Keratinocyte (primary cell): ENCODE measurements around the gene ADAM30.

Experiments used
- EZH2 ChIP-seq: IDR thresholded peaks from one replicate; pipeline ENCODE4 v1.6.1; 2012; ENCODE audit warnings: inconsistent platforms, mild to moderate bottlenecking, low read length, moderate library complexity
- TF ChIP-seq, protein P1 (sequence below), 3 experiments: IDR thresholded peaks in 1 of 3; conservative IDR thresholded peaks in 1 of 3; optimal IDR thresholded peaks in 1 of 3; 2 replicates in 2 of 3; 3 replicates in 1 of 3; pipeline versions ENCODE3 to v1.5.1; 2011; ENCODE audit warnings: low read length in 3 of 3, mild to moderate bottlenecking in 3 of 3, moderate library complexity in 2 of 3, control low read depth in 1 of 3, inconsistent platforms in 1 of 3; ENCODE audit not compliant: insufficient read depth in 2 of 3; ENCODE audit errors: extremely low read depth in 1 of 3

DNA sequence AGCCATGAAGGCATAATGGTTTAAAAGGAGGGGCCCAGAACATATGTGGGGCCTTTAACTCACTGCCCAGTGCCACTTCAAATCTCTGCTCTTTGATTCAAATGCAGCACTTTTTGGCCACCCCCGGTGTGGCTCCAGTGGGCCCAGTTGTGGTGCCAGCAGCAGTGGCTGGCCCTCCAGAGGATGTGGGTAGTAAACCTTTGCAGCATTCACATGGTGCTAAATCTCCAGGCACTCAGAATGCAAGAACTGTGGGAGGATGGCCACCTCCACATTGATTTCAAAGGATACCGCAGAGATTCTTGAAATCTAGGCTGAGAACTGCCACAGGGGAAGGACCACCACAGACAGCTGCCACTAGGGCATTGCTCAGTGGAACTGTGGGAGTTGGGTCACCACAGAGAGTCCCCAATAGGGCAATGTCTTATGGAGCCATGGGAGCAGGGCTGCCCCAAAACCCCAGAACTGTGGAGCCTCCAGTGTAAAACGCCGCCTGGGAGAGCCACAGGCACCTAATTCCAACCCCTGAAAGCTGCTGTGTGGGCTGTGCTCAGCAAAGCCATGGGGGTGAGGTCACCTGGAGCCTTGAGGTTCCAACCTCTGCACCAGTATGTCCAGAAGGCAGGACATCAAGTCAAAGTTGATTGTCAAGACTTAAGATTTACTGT is 6.6 kb upstream of the ADAM30 start:
- no peak for TF ChIP-seq EZH2
- TF ChIP-seq, protein P1, sequence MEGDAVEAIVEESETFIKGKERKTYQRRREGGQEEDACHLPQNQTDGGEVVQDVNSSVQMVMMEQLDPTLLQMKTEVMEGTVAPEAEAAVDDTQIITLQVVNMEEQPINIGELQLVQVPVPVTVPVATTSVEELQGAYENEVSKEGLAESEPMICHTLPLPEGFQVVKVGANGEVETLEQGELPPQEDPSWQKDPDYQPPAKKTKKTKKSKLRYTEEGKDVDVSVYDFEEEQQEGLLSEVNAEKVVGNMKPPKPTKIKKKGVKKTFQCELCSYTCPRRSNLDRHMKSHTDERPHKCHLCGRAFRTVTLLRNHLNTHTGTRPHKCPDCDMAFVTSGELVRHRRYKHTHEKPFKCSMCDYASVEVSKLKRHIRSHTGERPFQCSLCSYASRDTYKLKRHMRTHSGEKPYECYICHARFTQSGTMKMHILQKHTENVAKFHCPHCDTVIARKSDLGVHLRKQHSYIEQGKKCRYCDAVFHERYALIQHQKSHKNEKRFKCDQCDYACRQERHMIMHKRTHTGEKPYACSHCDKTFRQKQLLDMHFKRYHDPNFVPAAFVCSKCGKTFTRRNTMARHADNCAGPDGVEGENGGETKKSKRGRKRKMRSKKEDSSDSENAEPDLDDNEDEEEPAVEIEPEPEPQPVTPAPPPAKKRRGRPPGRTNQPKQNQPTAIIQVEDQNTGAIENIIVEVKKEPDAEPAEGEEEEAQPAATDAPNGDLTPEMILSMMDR (optimal IDR thresholded peaks at IDR 0.05 in 1 of 3, IDR thresholded peaks at IDR 0.05 in 1 of 3, conservative IDR thresholded peaks at IDR 0.05 in 1 of 3; ENCODE audit: extremely low read depth in 1 of 3, insufficient read depth in 2 of 3, low read length in 3 of 3) = no peak
